Retinal pigment epithelial cell (primary cell): ENCODE measurements around the gene ATP1A2.
"Not testable (repeated sequence)": the region's sequence is repeated elsewhere in the genome, so short reads cannot be mapped to it uniquely, and the experiment has no call there.

Experiments used
- DNase-seq: peaks from one replicate; pipeline ENCODE4 v3.0.0-alpha.2; 2010; ENCODE audit warnings: low read depth
- H3K4me3 ChIP-seq: 2 replicates; pipeline ENCODE4 v1.5.1; 2011; ENCODE audit warnings: mild to moderate bottlenecking, low read length, control low read depth, moderate library complexity
- TF ChIP-seq, protein P1 (sequence below): conservative IDR thresholded peaks from 2 replicates; pipeline ENCODE4 v1.5.1; 2011; ENCODE audit warnings: low read depth, low read length, control low read depth, inconsistent platforms

The ATP1A2 gene

DNA sequence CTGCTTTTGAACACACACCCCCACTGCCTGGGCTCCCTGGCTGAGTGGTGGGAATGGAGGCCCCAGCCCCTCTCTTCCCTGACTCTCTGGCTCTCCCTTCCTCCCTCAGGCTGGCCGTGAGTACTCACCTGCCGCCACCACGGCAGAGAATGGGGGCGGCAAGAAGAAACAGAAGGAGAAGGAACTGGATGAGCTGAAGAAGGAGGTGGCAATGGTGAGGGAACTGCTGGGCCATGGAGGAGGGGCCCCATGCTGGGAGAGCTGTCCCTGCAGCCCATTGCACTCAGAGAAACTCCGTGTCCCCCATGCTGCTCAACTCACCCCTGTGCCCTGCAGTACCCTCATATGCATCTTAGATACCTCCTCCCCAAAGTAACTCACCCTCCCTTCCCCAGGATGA, 5.2 kb downstream of the ATP1A2 start:
- TF ChIP-seq, protein P1, sequence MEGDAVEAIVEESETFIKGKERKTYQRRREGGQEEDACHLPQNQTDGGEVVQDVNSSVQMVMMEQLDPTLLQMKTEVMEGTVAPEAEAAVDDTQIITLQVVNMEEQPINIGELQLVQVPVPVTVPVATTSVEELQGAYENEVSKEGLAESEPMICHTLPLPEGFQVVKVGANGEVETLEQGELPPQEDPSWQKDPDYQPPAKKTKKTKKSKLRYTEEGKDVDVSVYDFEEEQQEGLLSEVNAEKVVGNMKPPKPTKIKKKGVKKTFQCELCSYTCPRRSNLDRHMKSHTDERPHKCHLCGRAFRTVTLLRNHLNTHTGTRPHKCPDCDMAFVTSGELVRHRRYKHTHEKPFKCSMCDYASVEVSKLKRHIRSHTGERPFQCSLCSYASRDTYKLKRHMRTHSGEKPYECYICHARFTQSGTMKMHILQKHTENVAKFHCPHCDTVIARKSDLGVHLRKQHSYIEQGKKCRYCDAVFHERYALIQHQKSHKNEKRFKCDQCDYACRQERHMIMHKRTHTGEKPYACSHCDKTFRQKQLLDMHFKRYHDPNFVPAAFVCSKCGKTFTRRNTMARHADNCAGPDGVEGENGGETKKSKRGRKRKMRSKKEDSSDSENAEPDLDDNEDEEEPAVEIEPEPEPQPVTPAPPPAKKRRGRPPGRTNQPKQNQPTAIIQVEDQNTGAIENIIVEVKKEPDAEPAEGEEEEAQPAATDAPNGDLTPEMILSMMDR, result no peak
- no peak for DNase-seq
- no peak overlapping the region for H3K4me3 ChIP-seq

DNA sequence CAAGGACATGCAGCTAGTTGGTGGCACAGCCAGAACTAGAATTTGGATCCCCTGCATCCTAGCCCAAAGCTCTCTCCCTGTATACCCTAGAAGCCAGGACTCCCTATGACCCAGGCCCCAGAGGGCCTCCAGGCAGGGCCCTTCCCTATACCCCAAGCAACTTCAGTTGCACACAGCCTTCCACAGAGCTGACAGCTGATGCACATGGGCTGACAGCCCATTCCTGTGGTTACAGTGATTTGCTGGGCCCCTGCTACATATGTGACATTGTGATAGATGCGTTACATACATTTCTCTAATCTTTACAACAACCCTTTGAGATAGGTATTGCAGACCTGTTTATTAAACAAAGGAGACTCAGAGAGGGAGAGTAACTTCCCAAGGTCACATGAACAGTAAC, 5.8 kb downstream of the ATP1A2 start:
- TF ChIP-seq, protein P1, result no peak
- no peak for DNase-seq
- H3K4me3 ChIP-seq, result no peak overlapping the region

DNA sequence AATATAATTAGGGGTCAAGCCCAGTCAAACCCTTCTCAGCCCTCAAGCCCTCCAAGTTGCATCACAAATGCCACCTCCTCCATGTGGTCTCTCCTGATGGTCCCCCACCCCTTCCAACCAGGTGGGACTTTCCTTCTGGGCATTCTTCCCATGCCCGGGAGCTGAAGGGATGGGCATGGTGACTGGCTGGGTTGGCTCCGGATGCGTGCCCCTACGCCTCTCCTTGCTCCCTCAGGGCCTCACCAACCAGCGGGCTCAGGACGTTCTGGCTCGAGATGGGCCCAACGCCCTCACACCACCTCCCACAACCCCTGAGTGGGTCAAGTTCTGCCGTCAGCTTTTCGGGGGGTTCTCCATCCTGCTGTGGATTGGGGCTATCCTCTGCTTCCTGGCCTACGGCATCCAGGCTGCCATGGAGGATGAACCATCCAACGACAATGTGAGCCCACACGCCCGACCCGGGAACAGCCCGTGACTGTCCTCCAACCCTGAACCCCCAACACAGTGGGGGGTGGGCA, 7.5 kb downstream of the ATP1A2 start:
- TF ChIP-seq, protein P1, result no peak
- H3K4me3 ChIP-seq, result no peak overlapping the region
- DNase-seq, result no peak

DNA sequence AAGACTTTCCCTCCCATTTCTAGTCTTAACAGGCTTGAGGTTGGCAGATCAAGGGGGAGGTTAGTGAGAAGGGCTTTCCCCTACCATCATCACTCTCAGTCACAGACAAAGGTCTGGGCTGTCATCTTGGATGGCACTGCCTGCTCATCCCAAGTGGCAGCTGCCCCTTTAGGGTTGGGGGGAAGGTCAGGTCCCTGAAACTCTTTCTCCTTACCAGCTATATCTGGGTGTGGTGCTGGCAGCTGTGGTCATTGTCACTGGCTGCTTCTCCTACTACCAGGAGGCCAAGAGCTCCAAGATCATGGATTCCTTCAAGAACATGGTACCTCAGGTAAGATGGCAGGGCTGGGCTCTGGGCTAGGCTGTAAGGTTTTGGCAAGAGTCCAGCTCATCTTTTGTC, 8.2 kb downstream of the ATP1A2 start:
- no peak for DNase-seq
- no peak overlapping the region for H3K4me3 ChIP-seq
- TF ChIP-seq, protein P1, result no peak

DNA sequence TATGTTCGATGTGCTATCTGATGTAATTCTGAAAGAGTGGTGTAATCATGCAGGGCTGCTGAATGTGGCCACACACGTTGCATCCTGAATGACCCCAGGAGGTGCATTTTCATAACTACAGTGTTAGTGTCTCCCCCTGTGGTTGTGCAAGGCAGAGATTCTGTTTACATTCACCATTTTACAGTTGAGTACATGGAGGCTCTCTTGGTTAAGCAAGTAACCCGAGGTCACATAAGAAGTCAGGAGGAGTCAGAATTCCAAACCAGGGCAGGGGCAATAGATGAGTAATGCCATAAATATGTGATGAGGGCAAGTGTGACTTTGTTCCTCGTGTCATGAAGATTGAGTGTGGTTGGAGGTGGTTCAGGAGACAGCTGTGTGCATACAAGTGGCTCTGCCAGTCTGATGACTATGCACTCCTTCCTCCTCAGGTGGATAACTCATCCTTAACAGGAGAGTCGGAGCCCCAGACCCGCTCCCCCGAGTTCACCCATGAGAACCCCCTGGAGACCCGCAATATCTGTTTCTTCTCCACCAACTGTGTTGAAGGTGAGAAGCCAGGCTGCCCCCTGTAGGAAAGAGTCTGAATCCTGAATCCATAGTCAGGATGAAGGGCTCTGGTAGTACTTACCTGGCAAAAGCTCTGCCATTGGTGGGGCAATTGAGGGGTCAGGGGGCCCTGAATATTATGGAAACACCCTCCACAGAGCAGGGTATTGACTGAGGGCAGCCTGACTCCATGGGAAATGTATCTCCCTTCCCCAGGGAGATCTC, 9.3 kb downstream of the ATP1A2 start:
- no peak overlapping the region for H3K4me3 ChIP-seq
- DNase-seq, result no peak
- TF ChIP-seq, protein P1, result peak; percentile 31

DNA sequence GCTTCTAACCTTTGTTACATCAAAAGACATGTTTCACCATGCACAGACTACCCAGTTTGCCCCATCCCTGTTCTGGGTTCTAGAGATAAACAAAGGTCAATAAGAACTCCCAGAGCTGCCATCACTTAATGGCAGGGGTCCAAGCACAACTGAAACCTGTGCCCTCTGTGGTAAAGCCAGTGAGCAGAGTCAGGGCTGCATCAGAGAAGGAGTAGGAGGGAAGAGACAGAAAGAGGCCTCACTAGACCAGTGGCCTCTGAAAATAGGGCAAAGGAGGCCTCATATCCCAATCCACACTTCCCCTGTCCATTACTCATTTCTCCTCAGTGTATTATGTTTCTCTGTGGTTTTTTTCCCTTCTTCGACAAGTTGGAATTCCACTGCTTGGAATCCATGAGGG, 10.2 kb downstream of the ATP1A2 start:
- no peak for DNase-seq
- no peak overlapping the region for H3K4me3 ChIP-seq
- TF ChIP-seq, protein P1, result no peak

DNA sequence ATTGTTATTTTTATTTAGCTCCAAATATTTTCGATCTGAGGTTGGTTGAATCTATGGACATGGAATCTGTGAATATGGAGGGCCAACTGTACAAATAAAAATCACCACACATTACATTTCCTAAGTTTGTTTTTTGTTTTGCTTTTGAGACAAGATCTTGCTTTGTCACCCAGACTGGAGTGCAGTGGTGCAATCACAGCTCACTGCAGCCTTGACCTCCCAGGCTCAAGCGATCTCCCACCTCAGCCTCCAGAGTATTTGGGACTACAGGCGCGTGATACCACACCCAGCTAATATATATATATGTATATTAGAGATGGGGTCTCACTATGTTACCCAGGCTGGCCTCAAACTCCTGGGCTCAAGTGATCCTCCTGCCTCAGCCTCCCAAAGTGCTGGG, 10.8 kb downstream of the ATP1A2 start:
- not testable (repeated sequence) for DNase-seq, H3K4me3 ChIP-seq

DNA sequence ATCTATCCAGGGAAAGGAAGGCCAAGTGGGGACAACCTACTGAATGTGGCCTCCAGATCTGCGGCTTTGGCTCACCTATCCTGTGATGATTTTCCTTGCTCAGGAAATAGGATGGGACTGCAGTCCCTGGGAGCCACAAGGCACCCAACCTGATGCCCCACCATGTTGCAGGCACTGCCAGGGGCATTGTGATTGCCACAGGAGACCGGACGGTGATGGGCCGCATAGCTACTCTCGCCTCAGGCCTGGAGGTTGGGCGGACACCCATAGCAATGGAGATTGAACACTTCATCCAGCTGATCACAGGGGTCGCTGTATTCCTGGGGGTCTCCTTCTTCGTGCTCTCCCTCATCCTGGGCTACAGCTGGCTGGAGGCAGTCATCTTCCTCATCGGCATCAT, 11.8 kb downstream of the ATP1A2 start:
- DNase-seq, result no peak
- TF ChIP-seq, protein P1, result no peak
- H3K4me3 ChIP-seq, result no peak overlapping the region
